HepG2 (cell line): ENCODE measurements around the gene CDRT4. TPM values are rescaled to one million over a fixed set of nuclear protein-coding genes. Genes with fewer than 3 reads are reported as not detected.

ENCODE experiments used
- ATAC-seq: fragments of 200-7000 bp; cut with Tn5 transposase; 3 replicates; pipeline ENCODE4 v1.9.1; 2020; ENCODE audit warnings: mild to moderate bottlenecking, moderate library complexity
- BruUV-seq: library from RNA; stranded (reverse); fragments of 400-500 nt; replicated peaks from 2 replicates; lab custom pipeline; 2021; lab: Mats Ljungman, UMichigan
- CTCF ChIA-PET: fragments of 300-600 bp; formaldehyde crosslinking; extraction: SDS; loops from one replicate; lab custom pipeline; 2021; ENCODE audit warnings: low total read pairs, inconsistent platforms, low intra/inter-chr PET ratio; lab: Yijun Ruan, JAX
- POLR2A ChIA-PET: fragments of 350-600 bp; sonication (Branson Sonifier 250); formaldehyde crosslinking; loops from one replicate; lab custom pipeline; 2020; ENCODE audit warnings: antibody characterized with exemption, inconsistent platforms; lab: Yijun Ruan, JAX
- DNase-seq: peaks from one replicate; pipeline ENCODE4 v3.0.0-alpha.2; 2015; ENCODE audit warnings: low spot score
- FAIRE-seq: peaks from 3 replicates; lab custom pipeline; 2011; peaks lifted over from hg19 to GRCh38; lab: Jason Lieb, UNC
- H2AFZ ChIP-seq: one replicate; pipeline ENCODE4 v1.6.1; 2011; ENCODE audit warnings: low read length, inconsistent platforms
- H3K27ac ChIP-seq: fragments of 300-600 bp; 3 replicates; pipeline ENCODE4 v1.8.0; 2011; ENCODE audit warnings: mixed run types, mild to moderate bottlenecking, mixed read lengths, low read length, inconsistent platforms; ENCODE audit not compliant: insufficient read depth; ENCODE audit errors: extremely low read length
- H3K27me3 ChIP-seq, 2 experiments: fragments of 200-600 bp in 1 of 2; 2 replicates in 1 of 2; 3 replicates in 1 of 2; pipeline versions ENCODE4 v1.6.0 to v1.8.0; 2011; ENCODE audit warnings: low read length in 2 of 2, mild to moderate bottlenecking in 2 of 2, moderate library complexity in 2 of 2, inconsistent platforms in 1 of 2; ENCODE audit not compliant: insufficient read depth in 2 of 2, control insufficient read depth in 1 of 2
- H3K36me3 ChIP-seq, 2 experiments: fragments of 200-600 bp in 1 of 2; replicated peaks in 1 of 2; 2 replicates in 1 of 2; 3 replicates in 1 of 2; pipeline versions ENCODE4 v1.5.1 to v1.8.0; 2011; ENCODE audit warnings: low read length in 2 of 2, inconsistent platforms in 1 of 2; ENCODE audit not compliant: insufficient read depth in 2 of 2, control insufficient read depth in 1 of 2
- H3K4me1 ChIP-seq: 2 replicates; pipeline ENCODE4 v1.5.1; 2012; ENCODE audit warnings: low read length, inconsistent platforms; ENCODE audit not compliant: insufficient read depth
- H3K4me2 ChIP-seq: 2 replicates; pipeline ENCODE4 v1.6.0; 2011; ENCODE audit warnings: low read depth, low read length, inconsistent platforms
- H3K4me3 ChIP-seq, 3 experiments: fragments of 200-600 bp in 1 of 3; sonication (generic), shearing (Covaris generic) in 1 of 3; replicated peaks in 1 of 3; 2 replicates each; pipeline ENCODE4 v1.5.1; 2011 to 2016; ENCODE audit warnings: low read length in 3 of 3, inconsistent platforms in 2 of 3, low read depth in 2 of 3, mild to moderate bottlenecking in 2 of 3, control low read depth in 1 of 3, mixed read lengths in 1 of 3; ENCODE audit not compliant: insufficient read depth in 1 of 3
- H3K79me2 ChIP-seq: one replicate; pipeline ENCODE4 v1.6.1; 2011; ENCODE audit warnings: low read length, inconsistent platforms; ENCODE audit not compliant: insufficient read depth
- H3K9ac ChIP-seq: 2 replicates; pipeline ENCODE4 v1.6.0; 2011; ENCODE audit warnings: mild to moderate bottlenecking, low read depth, low read length, inconsistent platforms; ENCODE audit not compliant: insufficient read depth
- H3K9me3 ChIP-seq: 2 replicates; pipeline ENCODE4 v1.5.1; 2012; ENCODE audit warnings: mild to moderate bottlenecking, low read length
- H4K20me1 ChIP-seq: 2 replicates; pipeline ENCODE4 v1.6.0; 2011; ENCODE audit warnings: inconsistent platforms, mild to moderate bottlenecking, low read length, moderate library complexity; ENCODE audit not compliant: insufficient read depth
- FOSL2 ChIP-seq: sonication (generic); formaldehyde crosslinking; IDR thresholded peaks from 2 replicates; pipeline ENCODE4 v1.4.0; 2020; ENCODE audit warnings: missing genetic modification reagents
- JDP2 ChIP-seq: sonication (generic); formaldehyde crosslinking; IDR thresholded peaks from 2 replicates; pipeline ENCODE4 v1.8.1; 2022; ENCODE audit warnings: missing genetic modification reagents, borderline replicate concordance
- KLF15 ChIP-seq: sonication (generic); formaldehyde crosslinking; IDR thresholded peaks from 2 replicates; pipeline ENCODE4 v1.8.1; 2023; ENCODE audit warnings: borderline replicate concordance, mild to moderate bottlenecking, inconsistent platforms, missing genetic modification reagents, mixed read lengths
- MED1 ChIP-seq: sonication (generic); formaldehyde crosslinking; IDR thresholded peaks from 2 replicates; pipeline ENCODE4 v1.4.0; 2020; ENCODE audit warnings: missing genetic modification reagents
- SIN3A ChIP-seq: IDR thresholded peaks from 2 replicates; pipeline ENCODE4 v1.6.1; 2011; ENCODE audit warnings: low read depth, mild to moderate bottlenecking, control low read depth, low read length, borderline replicate concordance
- SOX6 ChIP-seq, 2 experiments: fragments of 450-650 bp in 1 of 2; sonication (generic) in 1 of 2; formaldehyde crosslinking in 1 of 2; IDR thresholded peaks; 2 replicates each; pipeline versions ENCODE4 v1.4.0 to v1.6.1; 2017 to 2020; ENCODE audit warnings: antibody characterized with exemption in 1 of 2, mild to moderate bottlenecking in 1 of 2, missing genetic modification reagents in 1 of 2
- U2AF2 ChIP-seq: fragments of 200-400 bp; formaldehyde crosslinking; IDR thresholded peaks from 2 replicates; pipeline ENCODE4 v1.6.1; 2017; ENCODE audit warnings: low read depth, mild to moderate bottlenecking, low read length
- ZNF20 ChIP-seq: sonication (generic); formaldehyde crosslinking; IDR thresholded peaks from 2 replicates; pipeline ENCODE4 v1.4.0; 2020; ENCODE audit warnings: mild to moderate bottlenecking, moderate library complexity, missing genetic modification reagents
- WGBS: methylation state at CpG from one replicate; pipeline ENCODE4 v1.1.6; 2017; ENCODE audit warnings: low lambda C conversion rate; 5-methylcytosine and 5-hydroxymethylcytosine counted together
- in situ Hi-C: cut with HindIII; loops from 2 replicates; pipeline ENCODE4 v1.10.0; 2017; ENCODE audit warnings: low pct_unique_long_range_greater_than_20kb; ENCODE audit not compliant: extremely low pct_ligation_motif_present
- intact Hi-C: fragments of 100-400 bp; cut with micrococcal nuclease; formaldehyde crosslinking; loops from one replicate; pipeline ENCODE4 v1.10.0; 2022; ENCODE audit not compliant: unreplicated experiment
- polyA plus RNA-seq, 8 experiments: library from polyadenylated mRNA; depleted of rRNA in 3 of 8; stranded (reverse) in 7 of 8; unstranded in 1 of 8; fragments of >200 nt; fragmentation: Illumina TruSeq in 4 of 8; extraction: Trizol in 4 of 8; gene quantifications; 2 replicates each; pipeline versions ENCODE4 v1.2.1 to v1.2.3, GENCODE V29; 2011 to 2016; ENCODE audit warnings: low read depth in 4 of 8, missing spikeins in 1 of 8, mixed read lengths in 1 of 8; ENCODE audit not compliant: insufficient read depth in 1 of 8
- total RNA-seq, 5 experiments: library from RNA; depleted of rRNA; stranded (reverse); fragments of >200 nt; fragmentation: Illumina TruSeq; extraction: Trizol; gene quantifications; 2 replicates each; pipeline ENCODE4 v1.2.3, GENCODE V29; 2016; ENCODE audit warnings: low read depth in 1 of 5
- TF ChIP-seq, protein P1 (sequence below): IDR thresholded peaks from 2 replicates; pipeline ENCODE4 v1.6.1; 2016; ENCODE audit warnings: low read depth, missing genetic modification reagents, missing compliant biosample characterization
- TF ChIP-seq, protein P2 (sequence below), 2 experiments: sonication (generic) in 1 of 2; formaldehyde crosslinking in 1 of 2; IDR thresholded peaks; 2 replicates each; pipeline versions ENCODE4 v1.6.1 to v1.9.0; 2014 to 2022; ENCODE audit warnings: antibody characterized with exemption in 1 of 2, borderline replicate concordance in 1 of 2, inconsistent platforms in 1 of 2, low read depth in 1 of 2, missing genetic modification reagents in 1 of 2
- TF ChIP-seq, protein P3 (sequence below): sonication (generic); formaldehyde crosslinking; IDR thresholded peaks from 2 replicates; pipeline ENCODE4 v1.4.0; 2020; ENCODE audit warnings: missing genetic modification reagents

CDRT4 gene
- total and polyA plus RNA-seq, 2 of the 13 experiments (the other 11 are each of a cell fraction or from before 2014, with no cell fraction given) = 5.8 to 12.1 TPM

DNA sequence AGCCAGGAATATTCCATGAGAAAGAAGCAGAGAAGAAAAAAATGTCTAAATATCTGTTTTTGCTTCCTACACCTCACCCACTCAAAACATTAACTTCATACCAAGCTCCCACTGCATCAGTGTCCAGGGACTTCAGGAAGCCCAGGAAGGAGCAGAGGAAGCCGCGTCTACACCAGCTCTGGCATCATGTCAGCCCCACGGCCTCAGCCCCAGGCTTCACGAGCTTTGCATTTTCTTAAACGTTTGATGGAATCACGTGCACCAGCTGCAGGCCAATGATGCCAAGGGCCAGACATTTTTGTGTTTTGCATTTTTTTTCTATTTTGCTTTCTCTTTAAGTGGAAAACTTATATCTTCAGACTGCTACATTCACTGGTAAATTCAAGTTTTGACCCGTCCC is 48.6 kb downstream of the CDRT4 start:
- POLR2A ChIA-PET = no interaction called here
- no peaks in the 10 kb centered on the region for H4K20me1 ChIP-seq
- DNase-seq (no peak), FAIRE-seq (no peak), ATAC-seq (no peak)
- no peaks in the 10 kb centered on the region for H3K9me3 ChIP-seq
- no peaks in the 10 kb centered on the region for H3K36me3 ChIP-seq
- intact Hi-C loops = no loop called here
- no peaks in the 10 kb centered on the region for H3K4me1 ChIP-seq
- H3K79me2 ChIP-seq = no peaks in the 10 kb centered on the region
- in situ Hi-C loops = no loop called here
- CTCF ChIA-PET = no interaction called here
- H3K4me3 ChIP-seq = no peak overlapping the region
- H3K27me3 ChIP-seq = no peaks in the 10 kb centered on the region
- BruUV-seq = no TSS peak
- 65% methylated on average over 7 of the region's 7 CpGs for WGBS
- no peak overlapping the region for H3K4me2 ChIP-seq
- no peak overlapping the region for H3K27ac ChIP-seq
- H2AFZ ChIP-seq = no peak overlapping the region
- H3K9ac ChIP-seq = no peak overlapping the region
- no peak for TF ChIP-seq KLF15
- no peak for TF ChIP-seq MED1 (CRISPR knock-in tag)
- no peak for TF ChIP-seq ZNF20 (CRISPR knock-in tag)
- TF ChIP-seq SIN3A = no peak
- TF ChIP-seq SOX6 (IDR thresholded peaks at IDR 0.05) = no peak
- TF ChIP-seq SOX6 (CRISPR knock-in tag; IDR thresholded peaks at IDR 0.05) = no peak
- no peak for TF ChIP-seq U2AF2
- no peak for TF ChIP-seq JDP2 (CRISPR knock-in tag)
- TF ChIP-seq, protein P1, sequence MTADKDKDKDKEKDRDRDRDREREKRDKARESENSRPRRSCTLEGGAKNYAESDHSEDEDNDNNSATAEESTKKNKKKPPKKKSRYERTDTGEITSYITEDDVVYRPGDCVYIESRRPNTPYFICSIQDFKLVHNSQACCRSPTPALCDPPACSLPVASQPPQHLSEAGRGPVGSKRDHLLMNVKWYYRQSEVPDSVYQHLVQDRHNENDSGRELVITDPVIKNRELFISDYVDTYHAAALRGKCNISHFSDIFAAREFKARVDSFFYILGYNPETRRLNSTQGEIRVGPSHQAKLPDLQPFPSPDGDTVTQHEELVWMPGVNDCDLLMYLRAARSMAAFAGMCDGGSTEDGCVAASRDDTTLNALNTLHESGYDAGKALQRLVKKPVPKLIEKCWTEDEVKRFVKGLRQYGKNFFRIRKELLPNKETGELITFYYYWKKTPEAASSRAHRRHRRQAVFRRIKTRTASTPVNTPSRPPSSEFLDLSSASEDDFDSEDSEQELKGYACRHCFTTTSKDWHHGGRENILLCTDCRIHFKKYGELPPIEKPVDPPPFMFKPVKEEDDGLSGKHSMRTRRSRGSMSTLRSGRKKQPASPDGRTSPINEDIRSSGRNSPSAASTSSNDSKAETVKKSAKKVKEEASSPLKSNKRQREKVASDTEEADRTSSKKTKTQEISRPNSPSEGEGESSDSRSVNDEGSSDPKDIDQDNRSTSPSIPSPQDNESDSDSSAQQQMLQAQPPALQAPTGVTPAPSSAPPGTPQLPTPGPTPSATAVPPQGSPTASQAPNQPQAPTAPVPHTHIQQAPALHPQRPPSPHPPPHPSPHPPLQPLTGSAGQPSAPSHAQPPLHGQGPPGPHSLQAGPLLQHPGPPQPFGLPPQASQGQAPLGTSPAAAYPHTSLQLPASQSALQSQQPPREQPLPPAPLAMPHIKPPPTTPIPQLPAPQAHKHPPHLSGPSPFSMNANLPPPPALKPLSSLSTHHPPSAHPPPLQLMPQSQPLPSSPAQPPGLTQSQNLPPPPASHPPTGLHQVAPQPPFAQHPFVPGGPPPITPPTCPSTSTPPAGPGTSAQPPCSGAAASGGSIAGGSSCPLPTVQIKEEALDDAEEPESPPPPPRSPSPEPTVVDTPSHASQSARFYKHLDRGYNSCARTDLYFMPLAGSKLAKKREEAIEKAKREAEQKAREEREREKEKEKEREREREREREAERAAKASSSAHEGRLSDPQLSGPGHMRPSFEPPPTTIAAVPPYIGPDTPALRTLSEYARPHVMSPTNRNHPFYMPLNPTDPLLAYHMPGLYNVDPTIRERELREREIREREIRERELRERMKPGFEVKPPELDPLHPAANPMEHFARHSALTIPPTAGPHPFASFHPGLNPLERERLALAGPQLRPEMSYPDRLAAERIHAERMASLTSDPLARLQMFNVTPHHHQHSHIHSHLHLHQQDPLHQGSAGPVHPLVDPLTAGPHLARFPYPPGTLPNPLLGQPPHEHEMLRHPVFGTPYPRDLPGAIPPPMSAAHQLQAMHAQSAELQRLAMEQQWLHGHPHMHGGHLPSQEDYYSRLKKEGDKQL = no peak
- TF ChIP-seq, protein P2, sequence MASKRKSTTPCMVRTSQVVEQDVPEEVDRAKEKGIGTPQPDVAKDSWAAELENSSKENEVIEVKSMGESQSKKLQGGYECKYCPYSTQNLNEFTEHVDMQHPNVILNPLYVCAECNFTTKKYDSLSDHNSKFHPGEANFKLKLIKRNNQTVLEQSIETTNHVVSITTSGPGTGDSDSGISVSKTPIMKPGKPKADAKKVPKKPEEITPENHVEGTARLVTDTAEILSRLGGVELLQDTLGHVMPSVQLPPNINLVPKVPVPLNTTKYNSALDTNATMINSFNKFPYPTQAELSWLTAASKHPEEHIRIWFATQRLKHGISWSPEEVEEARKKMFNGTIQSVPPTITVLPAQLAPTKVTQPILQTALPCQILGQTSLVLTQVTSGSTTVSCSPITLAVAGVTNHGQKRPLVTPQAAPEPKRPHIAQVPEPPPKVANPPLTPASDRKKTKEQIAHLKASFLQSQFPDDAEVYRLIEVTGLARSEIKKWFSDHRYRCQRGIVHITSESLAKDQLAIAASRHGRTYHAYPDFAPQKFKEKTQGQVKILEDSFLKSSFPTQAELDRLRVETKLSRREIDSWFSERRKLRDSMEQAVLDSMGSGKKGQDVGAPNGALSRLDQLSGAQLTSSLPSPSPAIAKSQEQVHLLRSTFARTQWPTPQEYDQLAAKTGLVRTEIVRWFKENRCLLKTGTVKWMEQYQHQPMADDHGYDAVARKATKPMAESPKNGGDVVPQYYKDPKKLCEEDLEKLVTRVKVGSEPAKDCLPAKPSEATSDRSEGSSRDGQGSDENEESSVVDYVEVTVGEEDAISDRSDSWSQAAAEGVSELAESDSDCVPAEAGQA (IDR thresholded peaks at IDR 0.05; ENCODE audit: low read depth) = no peak
- TF ChIP-seq, protein P2 (CRISPR knock-in tag; IDR thresholded peaks at IDR 0.05; ENCODE audit: borderline replicate concordance) = no peak
- TF ChIP-seq, protein P3, sequence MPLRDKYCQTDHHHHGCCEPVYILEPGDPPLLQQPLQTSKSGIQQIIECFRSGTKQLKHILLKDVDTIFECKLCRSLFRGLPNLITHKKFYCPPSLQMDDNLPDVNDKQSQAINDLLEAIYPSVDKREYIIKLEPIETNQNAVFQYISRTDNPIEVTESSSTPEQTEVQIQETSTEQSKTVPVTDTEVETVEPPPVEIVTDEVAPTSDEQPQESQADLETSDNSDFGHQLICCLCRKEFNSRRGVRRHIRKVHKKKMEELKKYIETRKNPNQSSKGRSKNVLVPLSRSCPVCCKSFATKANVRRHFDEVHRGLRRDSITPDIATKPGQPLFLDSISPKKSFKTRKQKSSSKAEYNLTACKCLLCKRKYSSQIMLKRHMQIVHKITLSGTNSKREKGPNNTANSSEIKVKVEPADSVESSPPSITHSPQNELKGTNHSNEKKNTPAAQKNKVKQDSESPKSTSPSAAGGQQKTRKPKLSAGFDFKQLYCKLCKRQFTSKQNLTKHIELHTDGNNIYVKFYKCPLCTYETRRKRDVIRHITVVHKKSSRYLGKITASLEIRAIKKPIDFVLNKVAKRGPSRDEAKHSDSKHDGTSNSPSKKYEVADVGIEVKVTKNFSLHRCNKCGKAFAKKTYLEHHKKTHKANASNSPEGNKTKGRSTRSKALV (CRISPR knock-in tag) = no peak
- TF ChIP-seq FOSL2 (CRISPR knock-in tag) = no peak
